GM12878 (cell line): ENCODE results near the gene TMEM163. TPM values are rescaled to one million over a fixed set of nuclear protein-coding genes. Genes with fewer than 3 reads are reported as not detected.

Experiments used
- ATAC-seq: fragments of 200-7000 bp; cut with Tn5 transposase; 3 replicates; pipeline ENCODE4 v1.9.1; 2020; ENCODE audit warnings: mild to moderate bottlenecking, moderate library complexity
- BruUV-seq: library from RNA; stranded (reverse); fragments of 400-500 nt; replicated peaks from 2 replicates; lab custom pipeline; 2021; lab: Mats Ljungman, UMichigan
- CTCF ChIA-PET: fragments of 300-600 bp; sonication (Branson Sonifier 250); formaldehyde crosslinking; extraction: SDS; loops from one replicate; lab custom pipeline; 2021; ENCODE audit warnings: inconsistent platforms; lab: Yijun Ruan, JAX
- POLR2A ChIA-PET: fragments of 350-600 bp; formaldehyde crosslinking; extraction: SDS; loops from one replicate; lab custom pipeline; 2021; ENCODE audit warnings: inconsistent platforms; lab: Charles Lee
- RAD21 ChIA-PET: fragments of 300-600 bp; sonication (Branson Sonifier 250); formaldehyde crosslinking; loops from one replicate; lab custom pipeline; 2023; ENCODE audit warnings: antibody characterized with exemption; ENCODE audit not compliant: unreplicated experiment; lab: Charles Lee
- SMC1A ChIA-PET: fragments of 300-600 bp; sonication (Branson Sonifier 250); formaldehyde crosslinking; loops from one replicate; lab custom pipeline; 2023; ENCODE audit not compliant: unreplicated experiment, uncharacterized antibody; lab: Charles Lee
- DNase-seq: peaks from one replicate; pipeline ENCODE4 v3.0.0-alpha.2; 2011; ENCODE audit warnings: low read depth, low spot score
- FAIRE-seq: peaks from 3 replicates; lab custom pipeline; 2011; peaks lifted over from hg19 to GRCh38; lab: Jason Lieb, UNC
- H2AFZ ChIP-seq: 2 replicates; pipeline ENCODE4 v1.6.0; 2011; ENCODE audit warnings: low read depth, low read length, control low read depth; ENCODE audit not compliant: control insufficient read depth
- H3K27ac ChIP-seq: 2 replicates; pipeline ENCODE4 v1.5.1; 2011; ENCODE audit warnings: control low read depth; ENCODE audit not compliant: control insufficient read depth, insufficient read depth
- H3K27me3 ChIP-seq, 2 experiments: replicated peaks in 1 of 2; 2 replicates each; pipeline versions ENCODE4 v1.6.0 to v1.6.1; 2011; ENCODE audit warnings: low read length in 1 of 2; ENCODE audit not compliant: control insufficient read depth in 2 of 2, insufficient read depth in 2 of 2
- H3K36me3 ChIP-seq, 2 experiments: 2 replicates each; pipeline ENCODE4 v1.5.1; 2011; ENCODE audit warnings: low read length in 1 of 2; ENCODE audit not compliant: control insufficient read depth in 2 of 2, insufficient read depth in 2 of 2
- H3K4me1 ChIP-seq: 2 replicates; pipeline ENCODE4 v1.6.1; 2011; ENCODE audit warnings: mild to moderate bottlenecking, low read length, moderate library complexity, mixed read lengths; ENCODE audit not compliant: control insufficient read depth, insufficient read depth
- H3K4me2 ChIP-seq: 2 replicates; pipeline ENCODE4 v1.6.0; 2011; ENCODE audit warnings: control low read depth; ENCODE audit not compliant: control insufficient read depth, insufficient read depth
- H3K4me3 ChIP-seq: fragments of 200-600 bp; sonication (generic); 2 replicates; pipeline ENCODE4 v1.5.1; 2016
- H3K79me2 ChIP-seq: 2 replicates; pipeline ENCODE4 v1.6.0; 2011; ENCODE audit warnings: low read length; ENCODE audit not compliant: control insufficient read depth, insufficient read depth
- H3K9ac ChIP-seq: 2 replicates; pipeline ENCODE4 v1.8.0; 2011; ENCODE audit warnings: low read length, control low read depth, mixed read lengths; ENCODE audit not compliant: control insufficient read depth, insufficient read depth
- H3K9me3 ChIP-seq: replicated peaks from 3 replicates; pipeline ENCODE4 v1.5.1; 2011; ENCODE audit warnings: mild to moderate bottlenecking, low read length; ENCODE audit not compliant: control insufficient read depth, insufficient read depth
- H4K20me1 ChIP-seq: 2 replicates; pipeline ENCODE4 v1.6.0; 2011; ENCODE audit not compliant: control insufficient read depth, insufficient read depth
- EGR1 ChIP-seq, 2 experiments: IDR thresholded peaks; 1 replicate in 1 of 2; 2 replicates in 1 of 2; pipeline ENCODE4 v1.6.1; 2011 to 2012; ENCODE audit warnings: low read depth in 2 of 2, low read length in 2 of 2, borderline replicate concordance in 1 of 2, mild to moderate bottlenecking in 1 of 2, moderate library complexity in 1 of 2
- KLF5 ChIP-seq: fragments of 450-650 bp; IDR thresholded peaks from 2 replicates; pipeline ENCODE4 v1.6.1; 2014; ENCODE audit warnings: mild to moderate bottlenecking; ENCODE audit not compliant: partially characterized antibody
- RBBP5 ChIP-seq: fragments of 200-600 bp; sonication (generic); conservative IDR thresholded peaks from 2 replicates; pipeline ENCODE4 v1.6.1; 2016
- SMAD5 ChIP-seq: IDR thresholded peaks from 2 replicates; pipeline ENCODE4 v1.6.1; 2016; ENCODE audit warnings: antibody characterized with exemption, low read depth
- TAF1 ChIP-seq: IDR thresholded peaks from 2 replicates; pipeline ENCODE4 v1.6.1; 2011; ENCODE audit warnings: mild to moderate bottlenecking, low read depth, low read length, borderline replicate concordance
- YBX1 ChIP-seq: fragments of 450-650 bp; IDR thresholded peaks from 2 replicates; pipeline ENCODE4 v1.6.1; 2016; ENCODE audit warnings: antibody characterized with exemption
- WGBS: methylation state at CpG from one replicate; pipeline ENCODE4 v1.1.6; 2016; ENCODE audit warnings: low lambda C conversion rate; ENCODE audit not compliant: insufficient replicate concordance, insufficient coverage; ENCODE audit errors: missing lambda C conversion rate; 5-methylcytosine and 5-hydroxymethylcytosine counted together
- in situ Hi-C: fragments of 300-500 bp; cut with MboI; formaldehyde crosslinking; loops from 9 replicates; pipeline ENCODE4 v1.14.3; 2018; ENCODE audit warnings: mixed read lengths
- intact Hi-C: fragments of 100-400 bp; cut with micrococcal nuclease; formaldehyde crosslinking; loops from one replicate; pipeline ENCODE4 v1.14.2; 2022; ENCODE audit not compliant: unreplicated experiment
- polyA plus RNA-seq, 11 experiments: library from polyadenylated mRNA; depleted of rRNA in 4 of 11; unstranded in 6 of 11; stranded (reverse) in 5 of 11; fragments of >200 nt; fragmentation: Nextera tagmentation in 4 of 11; fragmentation: Illumina TruSeq in 1 of 11; extraction: Ambion mirVana in 4 of 11; extraction: Trizol in 1 of 11; gene quantifications; 1 replicate in 1 of 11; 2 replicates in 10 of 11; pipeline versions ENCODE4 v1.2.1 to v1.2.3, GENCODE V29; 2011 to 2016; ENCODE audit warnings: inconsistent platforms in 2 of 11, missing spikeins in 2 of 11, low read depth in 1 of 11
- total RNA-seq, 4 experiments: library from RNA; depleted of rRNA in 3 of 4; stranded (reverse); fragments of >200 nt in 3 of 4; fragmentation: Illumina TruSeq in 1 of 4; extraction: Trizol in 1 of 4; gene quantifications; 2 replicates each; pipeline versions ENCODE4 v1.2.1 to v1.2.3, GENCODE V29; 2013 to 2021
- TF ChIP-seq, protein P1 (sequence below): fragments of 450-650 bp; IDR thresholded peaks from 2 replicates; pipeline ENCODE4 v1.6.1; 2014; ENCODE audit warnings: mild to moderate bottlenecking
- TF ChIP-seq, protein P2 (sequence below): fragments of 450-650 bp; formaldehyde crosslinking; IDR thresholded peaks from 2 replicates; pipeline ENCODE4 v1.5.0; 2022; ENCODE audit warnings: mild to moderate bottlenecking, missing genetic modification characterization
- TF ChIP-seq, protein P3 (sequence below): IDR thresholded peaks from 2 replicates; pipeline ENCODE4 v1.6.1; 2012; ENCODE audit warnings: low read depth, low read length, improper control_type of control experiment

TMEM163 gene
- total and polyA plus RNA-seq, 10 of the 15 experiments (the other 5 are each of a cell fraction or from before 2014, with no cell fraction given) = 0.05 to 0.11 (median 0.07) TPM; not detected in 4

DNA sequence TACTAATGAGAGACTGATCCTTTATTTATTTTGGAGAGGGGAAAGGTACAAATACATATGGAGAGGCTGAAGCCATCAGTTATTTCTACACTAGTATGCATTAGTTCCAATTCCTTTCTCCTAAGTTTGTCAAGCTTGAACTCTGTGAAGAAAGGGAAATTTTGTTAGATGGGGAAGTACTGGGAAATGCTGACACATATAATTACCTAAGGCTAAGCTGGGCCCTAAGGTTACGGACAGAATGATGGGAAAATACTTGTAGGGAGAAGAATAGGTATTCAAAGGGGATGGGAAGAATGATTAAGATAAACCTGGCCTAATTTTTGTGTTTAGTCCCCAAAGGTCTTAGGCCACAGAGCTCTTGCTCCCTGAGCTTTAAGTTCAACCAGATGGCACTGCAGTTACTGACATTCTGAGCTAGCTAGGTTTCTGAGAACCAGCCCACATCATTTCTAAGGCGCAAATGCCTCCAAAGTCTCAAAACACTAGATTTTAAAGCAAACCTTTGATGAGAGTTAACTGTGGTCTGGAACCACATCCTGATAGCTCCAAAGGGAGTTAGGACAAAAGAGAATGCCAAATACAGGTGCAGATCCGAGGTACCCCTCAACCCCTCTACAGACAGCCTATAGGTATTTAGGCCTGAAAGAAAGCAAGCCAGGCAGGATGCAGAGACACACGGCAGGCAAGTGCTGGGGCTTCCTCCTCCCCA is 2.7 kb downstream of the TMEM163 start:
- ChIA-PET CTCF (no interaction called here), POLR2A (interaction anchor here (0.5 to 0.6 kb wide), 2 partner anchors 15 to 210 kb away, joined by 3 to 6 read pairs; no protein-coding TSS in a partner anchor), RAD21 (no interaction called here)
- Histone ChIP-seq H3K9ac (no peak overlapping the region), H3K36me3 (no peaks in the 10 kb centered on the region), H2AFZ (no peak overlapping the region), H3K9me3 (no peaks in the 10 kb centered on the region), H3K27ac (no peak overlapping the region), H4K20me1 (no peaks in the 10 kb centered on the region), H3K79me2 (no peaks in the 10 kb centered on the region), H3K4me3 (no peak overlapping the region), H3K4me2 (no peak overlapping the region), H3K4me1 (no peaks in the 10 kb centered on the region; the same call in 1 of the 2 replicates)
- no TSS peak for BruUV-seq
- ATAC-seq = no peak
- 59% methylated on average over 4 of the region's 4 CpGs for WGBS
- in situ Hi-C loops = no loop called here
- DNase-seq = no peak
- TF ChIP-seq YBX1 (no peak), KLF5 (no peak), TAF1 (no peak), EGR1 (IDR thresholded peaks at IDR 0.05; ENCODE audit: borderline replicate concordance in 1 of 2, low read depth in 2 of 2, low read length in 2 of 2) (no peak), SMAD5 (no peak), RBBP5 (no peak)
- TF ChIP-seq, protein P1, sequence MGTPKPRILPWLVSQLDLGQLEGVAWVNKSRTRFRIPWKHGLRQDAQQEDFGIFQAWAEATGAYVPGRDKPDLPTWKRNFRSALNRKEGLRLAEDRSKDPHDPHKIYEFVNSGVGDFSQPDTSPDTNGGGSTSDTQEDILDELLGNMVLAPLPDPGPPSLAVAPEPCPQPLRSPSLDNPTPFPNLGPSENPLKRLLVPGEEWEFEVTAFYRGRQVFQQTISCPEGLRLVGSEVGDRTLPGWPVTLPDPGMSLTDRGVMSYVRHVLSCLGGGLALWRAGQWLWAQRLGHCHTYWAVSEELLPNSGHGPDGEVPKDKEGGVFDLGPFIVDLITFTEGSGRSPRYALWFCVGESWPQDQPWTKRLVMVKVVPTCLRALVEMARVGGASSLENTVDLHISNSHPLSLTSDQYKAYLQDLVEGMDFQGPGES = no peak
- TF ChIP-seq, protein P2, sequence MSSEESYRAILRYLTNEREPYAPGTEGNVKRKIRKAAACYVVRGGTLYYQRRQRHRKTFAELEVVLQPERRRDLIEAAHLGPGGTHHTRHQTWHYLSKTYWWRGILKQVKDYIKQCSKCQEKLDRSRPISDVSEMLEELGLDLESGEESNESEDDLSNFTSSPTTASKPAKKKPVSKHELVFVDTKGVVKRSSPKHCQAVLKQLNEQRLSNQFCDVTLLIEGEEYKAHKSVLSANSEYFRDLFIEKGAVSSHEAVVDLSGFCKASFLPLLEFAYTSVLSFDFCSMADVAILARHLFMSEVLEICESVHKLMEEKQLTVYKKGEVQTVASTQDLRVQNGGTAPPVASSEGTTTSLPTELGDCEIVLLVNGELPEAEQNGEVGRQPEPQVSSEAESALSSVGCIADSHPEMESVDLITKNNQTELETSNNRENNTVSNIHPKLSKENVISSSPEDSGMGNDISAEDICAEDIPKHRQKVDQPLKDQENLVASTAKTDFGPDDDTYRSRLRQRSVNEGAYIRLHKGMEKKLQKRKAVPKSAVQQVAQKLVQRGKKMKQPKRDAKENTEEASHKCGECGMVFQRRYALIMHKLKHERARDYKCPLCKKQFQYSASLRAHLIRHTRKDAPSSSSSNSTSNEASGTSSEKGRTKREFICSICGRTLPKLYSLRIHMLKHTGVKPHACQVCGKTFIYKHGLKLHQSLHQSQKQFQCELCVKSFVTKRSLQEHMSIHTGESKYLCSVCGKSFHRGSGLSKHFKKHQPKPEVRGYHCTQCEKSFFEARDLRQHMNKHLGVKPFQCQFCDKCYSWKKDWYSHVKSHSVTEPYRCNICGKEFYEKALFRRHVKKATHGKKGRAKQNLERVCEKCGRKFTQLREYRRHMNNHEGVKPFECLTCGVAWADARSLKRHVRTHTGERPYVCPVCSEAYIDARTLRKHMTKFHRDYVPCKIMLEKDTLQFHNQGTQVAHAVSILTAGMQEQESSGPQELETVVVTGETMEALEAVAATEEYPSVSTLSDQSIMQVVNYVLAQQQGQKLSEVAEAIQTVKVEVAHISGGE (CRISPR knock-in tag) = no peak
- TF ChIP-seq, protein P3, sequence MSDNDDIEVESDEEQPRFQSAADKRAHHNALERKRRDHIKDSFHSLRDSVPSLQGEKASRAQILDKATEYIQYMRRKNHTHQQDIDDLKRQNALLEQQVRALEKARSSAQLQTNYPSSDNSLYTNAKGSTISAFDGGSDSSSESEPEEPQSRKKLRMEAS = no peak
- TF ChIP-seq, all 136 proteins: peak for 0
- intact Hi-C loops = no loop called here
- SMC1A ChIA-PET = no interaction called here
- peaks cover 5 to 24% of the 10 kb centered on the region in 2 experiments; a peak in 3 of 4 replicates for H3K27me3 ChIP-seq
- peak; percentile 23 for FAIRE-seq
